H1 (cell line): ENCODE measurements around the gene SNED1. TPM values are rescaled to one million over a fixed set of nuclear protein-coding genes. Genes with fewer than 3 reads are reported as not detected.

Experiments used
- EGR1 ChIP-seq: IDR thresholded peaks from 2 replicates; pipeline ENCODE4 v1.6.1; 2011; ENCODE audit warnings: low read depth, low read length, borderline replicate concordance
- polyA plus RNA-seq, 7 experiments: library from polyadenylated mRNA; depleted of rRNA in 3 of 7; stranded (reverse) in 5 of 7; unstranded in 2 of 7; fragments of >200 nt in 5 of 7; fragments of 200-250 nt in 2 of 7; gene quantifications; 1 replicate in 5 of 7; 2 replicates in 1 of 7; 4 replicates in 1 of 7; pipeline versions ENCODE4 v1.2.1 to v1.2.3, GENCODE V29; 2011 to 2013; ENCODE audit warnings: missing spikeins in 2 of 7, mixed read lengths in 2 of 7
- total RNA-seq: library from RNA; stranded (reverse); fragmentation: NEBNext Ultra II Directional; extraction: Animal tissue kit (Norgen Biotek cat#: 25700); gene quantifications from 2 replicates; pipeline ENCODE4 v1.2.1, GENCODE V29; 2021
- TF ChIP-seq, protein P1 (sequence below): fragments of 300-600 bp; sonication (generic); IDR thresholded peaks from 2 replicates; pipeline ENCODE4 v1.7.1; 2012; ENCODE audit warnings: low read length, moderate library complexity, mild to moderate bottlenecking, inconsistent platforms; ENCODE audit not compliant: insufficient replicate concordance
- TF ChIP-seq, protein P2 (sequence below): IDR thresholded peaks from 2 replicates; pipeline ENCODE4 v1.6.1; 2011; ENCODE audit warnings: low read length, improper control_type of control experiment

Gene SNED1
- total and polyA plus RNA-seq, 2 of the 8 experiments (the other 6 are each of a cell fraction or from before 2014, with no cell fraction given): 1.9 TPM

DNA sequence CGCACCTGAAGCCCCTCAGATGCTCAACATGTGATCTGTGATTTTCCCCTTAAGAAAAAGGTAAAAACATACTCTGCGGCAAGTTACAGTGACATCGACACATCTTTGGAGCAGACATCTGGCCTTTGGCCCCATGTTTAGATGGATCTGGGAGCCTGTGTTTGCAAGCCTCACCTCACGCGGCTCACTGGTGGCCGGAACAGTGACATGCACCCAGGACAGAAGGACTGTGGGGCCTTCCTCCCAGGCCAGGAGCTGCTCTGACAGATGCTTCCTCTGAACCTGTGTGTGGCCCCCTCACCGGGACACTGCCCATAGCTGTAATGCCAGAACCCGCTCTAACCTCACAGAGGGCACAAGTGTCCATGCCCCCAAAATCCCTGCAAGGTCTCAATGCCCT lies 137.8 kb downstream of the SNED1 start (continued):
- TF ChIP-seq, protein P1, sequence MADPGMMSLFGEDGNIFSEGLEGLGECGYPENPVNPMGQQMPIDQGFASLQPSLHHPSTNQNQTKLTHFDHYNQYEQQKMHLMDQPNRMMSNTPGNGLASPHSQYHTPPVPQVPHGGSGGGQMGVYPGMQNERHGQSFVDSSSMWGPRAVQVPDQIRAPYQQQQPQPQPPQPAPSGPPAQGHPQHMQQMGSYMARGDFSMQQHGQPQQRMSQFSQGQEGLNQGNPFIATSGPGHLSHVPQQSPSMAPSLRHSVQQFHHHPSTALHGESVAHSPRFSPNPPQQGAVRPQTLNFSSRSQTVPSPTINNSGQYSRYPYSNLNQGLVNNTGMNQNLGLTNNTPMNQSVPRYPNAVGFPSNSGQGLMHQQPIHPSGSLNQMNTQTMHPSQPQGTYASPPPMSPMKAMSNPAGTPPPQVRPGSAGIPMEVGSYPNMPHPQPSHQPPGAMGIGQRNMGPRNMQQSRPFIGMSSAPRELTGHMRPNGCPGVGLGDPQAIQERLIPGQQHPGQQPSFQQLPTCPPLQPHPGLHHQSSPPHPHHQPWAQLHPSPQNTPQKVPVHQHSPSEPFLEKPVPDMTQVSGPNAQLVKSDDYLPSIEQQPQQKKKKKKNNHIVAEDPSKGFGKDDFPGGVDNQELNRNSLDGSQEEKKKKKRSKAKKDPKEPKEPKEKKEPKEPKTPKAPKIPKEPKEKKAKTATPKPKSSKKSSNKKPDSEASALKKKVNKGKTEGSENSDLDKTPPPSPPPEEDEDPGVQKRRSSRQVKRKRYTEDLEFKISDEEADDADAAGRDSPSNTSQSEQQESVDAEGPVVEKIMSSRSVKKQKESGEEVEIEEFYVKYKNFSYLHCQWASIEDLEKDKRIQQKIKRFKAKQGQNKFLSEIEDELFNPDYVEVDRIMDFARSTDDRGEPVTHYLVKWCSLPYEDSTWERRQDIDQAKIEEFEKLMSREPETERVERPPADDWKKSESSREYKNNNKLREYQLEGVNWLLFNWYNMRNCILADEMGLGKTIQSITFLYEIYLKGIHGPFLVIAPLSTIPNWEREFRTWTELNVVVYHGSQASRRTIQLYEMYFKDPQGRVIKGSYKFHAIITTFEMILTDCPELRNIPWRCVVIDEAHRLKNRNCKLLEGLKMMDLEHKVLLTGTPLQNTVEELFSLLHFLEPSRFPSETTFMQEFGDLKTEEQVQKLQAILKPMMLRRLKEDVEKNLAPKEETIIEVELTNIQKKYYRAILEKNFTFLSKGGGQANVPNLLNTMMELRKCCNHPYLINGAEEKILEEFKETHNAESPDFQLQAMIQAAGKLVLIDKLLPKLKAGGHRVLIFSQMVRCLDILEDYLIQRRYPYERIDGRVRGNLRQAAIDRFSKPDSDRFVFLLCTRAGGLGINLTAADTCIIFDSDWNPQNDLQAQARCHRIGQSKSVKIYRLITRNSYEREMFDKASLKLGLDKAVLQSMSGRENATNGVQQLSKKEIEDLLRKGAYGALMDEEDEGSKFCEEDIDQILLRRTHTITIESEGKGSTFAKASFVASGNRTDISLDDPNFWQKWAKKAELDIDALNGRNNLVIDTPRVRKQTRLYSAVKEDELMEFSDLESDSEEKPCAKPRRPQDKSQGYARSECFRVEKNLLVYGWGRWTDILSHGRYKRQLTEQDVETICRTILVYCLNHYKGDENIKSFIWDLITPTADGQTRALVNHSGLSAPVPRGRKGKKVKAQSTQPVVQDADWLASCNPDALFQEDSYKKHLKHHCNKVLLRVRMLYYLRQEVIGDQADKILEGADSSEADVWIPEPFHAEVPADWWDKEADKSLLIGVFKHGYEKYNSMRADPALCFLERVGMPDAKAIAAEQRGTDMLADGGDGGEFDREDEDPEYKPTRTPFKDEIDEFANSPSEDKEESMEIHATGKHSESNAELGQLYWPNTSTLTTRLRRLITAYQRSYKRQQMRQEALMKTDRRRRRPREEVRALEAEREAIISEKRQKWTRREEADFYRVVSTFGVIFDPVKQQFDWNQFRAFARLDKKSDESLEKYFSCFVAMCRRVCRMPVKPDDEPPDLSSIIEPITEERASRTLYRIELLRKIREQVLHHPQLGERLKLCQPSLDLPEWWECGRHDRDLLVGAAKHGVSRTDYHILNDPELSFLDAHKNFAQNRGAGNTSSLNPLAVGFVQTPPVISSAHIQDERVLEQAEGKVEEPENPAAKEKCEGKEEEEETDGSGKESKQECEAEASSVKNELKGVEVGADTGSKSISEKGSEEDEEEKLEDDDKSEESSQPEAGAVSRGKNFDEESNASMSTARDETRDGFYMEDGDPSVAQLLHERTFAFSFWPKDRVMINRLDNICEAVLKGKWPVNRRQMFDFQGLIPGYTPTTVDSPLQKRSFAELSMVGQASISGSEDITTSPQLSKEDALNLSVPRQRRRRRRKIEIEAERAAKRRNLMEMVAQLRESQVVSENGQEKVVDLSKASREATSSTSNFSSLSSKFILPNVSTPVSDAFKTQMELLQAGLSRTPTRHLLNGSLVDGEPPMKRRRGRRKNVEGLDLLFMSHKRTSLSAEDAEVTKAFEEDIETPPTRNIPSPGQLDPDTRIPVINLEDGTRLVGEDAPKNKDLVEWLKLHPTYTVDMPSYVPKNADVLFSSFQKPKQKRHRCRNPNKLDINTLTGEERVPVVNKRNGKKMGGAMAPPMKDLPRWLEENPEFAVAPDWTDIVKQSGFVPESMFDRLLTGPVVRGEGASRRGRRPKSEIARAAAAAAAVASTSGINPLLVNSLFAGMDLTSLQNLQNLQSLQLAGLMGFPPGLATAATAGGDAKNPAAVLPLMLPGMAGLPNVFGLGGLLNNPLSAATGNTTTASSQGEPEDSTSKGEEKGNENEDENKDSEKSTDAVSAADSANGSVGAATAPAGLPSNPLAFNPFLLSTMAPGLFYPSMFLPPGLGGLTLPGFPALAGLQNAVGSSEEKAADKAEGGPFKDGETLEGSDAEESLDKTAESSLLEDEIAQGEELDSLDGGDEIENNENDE: no peak
- TF ChIP-seq, protein P2, sequence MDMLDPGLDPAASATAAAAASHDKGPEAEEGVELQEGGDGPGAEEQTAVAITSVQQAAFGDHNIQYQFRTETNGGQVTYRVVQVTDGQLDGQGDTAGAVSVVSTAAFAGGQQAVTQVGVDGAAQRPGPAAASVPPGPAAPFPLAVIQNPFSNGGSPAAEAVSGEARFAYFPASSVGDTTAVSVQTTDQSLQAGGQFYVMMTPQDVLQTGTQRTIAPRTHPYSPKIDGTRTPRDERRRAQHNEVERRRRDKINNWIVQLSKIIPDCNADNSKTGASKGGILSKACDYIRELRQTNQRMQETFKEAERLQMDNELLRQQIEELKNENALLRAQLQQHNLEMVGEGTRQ: no peak
- TF ChIP-seq EGR1: no peak
- TF ChIP-seq, all 59 proteins: peak for 0
